ENCODE measurements around the gene HAGH. TPM values are rescaled to one million over a fixed set of nuclear protein-coding genes. Genes with fewer than 3 reads are reported as not detected.

HAGH gene
- total RNA-seq, 1 experiment from 2014 or later, result 38.4 TPM

DNA sequence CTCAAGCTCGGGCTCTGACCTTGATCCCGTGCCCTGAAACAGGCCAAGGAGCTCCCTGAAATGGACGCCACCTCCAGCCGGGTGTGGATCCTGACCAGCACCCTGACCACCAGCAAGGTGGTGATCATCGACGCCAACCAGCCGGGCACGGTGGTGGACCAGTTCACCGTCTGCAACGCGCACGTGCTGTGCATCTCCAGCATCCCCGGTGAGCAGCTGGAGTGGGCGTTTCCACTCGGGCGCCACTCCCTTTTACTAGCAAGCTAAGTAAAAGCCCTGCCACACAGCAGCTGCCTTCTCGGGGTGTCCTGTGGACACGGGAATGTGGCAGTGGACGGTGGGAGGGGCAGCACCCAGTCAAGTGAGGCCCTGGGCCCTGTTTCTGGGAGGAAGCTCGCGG lies 61.7 kb downstream of the HAGH start:
- no peaks in the 10 kb centered on the region for H3K9me2 ChIP-seq (replicated peaks; ENCODE audit: insufficient read depth, low read length)
- 0 out of 2 replicates have a peak, but pooled peaks cover under 1% of the 10 kb centered on the region for H3K79me2 ChIP-seq (ENCODE audit: low read length)
- H3K27me3 ChIP-seq (ENCODE audit: low read length), result no peaks in the 10 kb centered on the region
- H3K4me3 ChIP-seq (ENCODE audit: low read length), result no peak overlapping the region
- peaks cover 8% of the 10 kb centered on the region for H3K4me1 ChIP-seq (ENCODE audit: low read length)
- no peak overlapping the region for H2AFZ ChIP-seq (ENCODE audit: low read length)
- no peaks in the 10 kb centered on the region for H3K36me3 ChIP-seq (ENCODE audit: insufficient read depth, low read length)
- no peaks in the 10 kb centered on the region for H4K20me1 ChIP-seq (ENCODE audit: insufficient read depth, low read depth, low read length)
- H3K9me3 ChIP-seq (ENCODE audit: low read length), result no peaks in the 10 kb centered on the region
- no peak for DNase-seq
- no peak overlapping the region for H3K9ac ChIP-seq (ENCODE audit: low read length)
- no peak overlapping the region for H3K4me2 ChIP-seq (ENCODE audit: low read depth, low read length, poor library complexity, severe bottlenecking)
- H3K27ac ChIP-seq (ENCODE audit: low read length), result no peak overlapping the region

DNA sequence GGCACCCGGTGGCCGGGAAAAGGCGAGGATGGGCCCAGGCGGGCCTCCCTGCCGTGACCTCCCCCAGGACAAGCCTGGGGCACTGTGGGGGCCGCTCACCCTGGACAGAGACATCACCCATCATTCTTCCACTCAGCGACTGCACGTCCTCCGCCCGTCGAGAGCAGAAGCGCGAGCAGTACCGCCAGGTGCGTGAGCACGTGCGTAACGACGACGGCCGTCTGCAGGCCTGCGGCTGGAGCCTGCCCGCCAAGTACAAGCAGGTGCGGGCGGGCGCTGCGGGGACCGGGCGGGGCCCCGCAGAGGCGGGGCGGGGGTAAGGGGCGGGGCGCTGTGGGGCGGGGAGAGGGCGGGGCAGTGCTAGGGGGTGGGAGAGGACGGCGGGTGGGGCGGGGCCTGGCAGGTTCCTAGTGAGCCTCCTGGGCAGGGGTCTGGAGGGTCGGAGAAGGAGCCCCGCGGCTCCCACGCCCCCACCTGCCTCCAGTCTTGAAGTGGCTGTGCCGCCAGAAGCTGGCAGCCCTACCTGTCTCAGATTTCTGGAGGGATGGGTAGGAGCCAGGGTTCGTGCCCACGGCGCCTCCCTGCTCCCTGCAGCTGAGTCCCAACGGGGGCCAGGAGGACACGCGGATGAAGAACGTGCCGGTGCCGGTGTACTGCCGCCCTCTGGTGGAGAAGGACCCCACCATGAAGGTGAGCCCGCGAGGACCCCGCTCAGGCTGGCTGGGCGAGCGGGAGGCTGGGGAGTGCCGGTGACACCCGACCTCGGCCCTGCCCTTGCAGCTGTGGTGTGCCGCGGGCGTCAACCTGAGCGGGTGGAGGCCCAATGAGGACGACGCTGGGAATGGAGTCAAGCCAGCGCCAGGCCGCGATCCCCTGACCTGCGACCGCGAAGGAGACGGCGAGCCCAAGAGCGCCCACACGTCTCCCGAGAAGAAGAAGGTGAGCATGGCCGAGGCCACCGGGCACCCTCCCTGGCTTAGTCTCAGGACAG lies 62.8 kb downstream of the HAGH start:
- peak; percentile 53 for DNase-seq
- no peak overlapping the region for H3K4me3 ChIP-seq (ENCODE audit: low read length)
- H3K36me3 ChIP-seq (ENCODE audit: insufficient read depth, low read length), result no peaks in the 10 kb centered on the region
- H2AFZ ChIP-seq (ENCODE audit: low read length), result no peak overlapping the region
- no peak overlapping the region for H3K9ac ChIP-seq (ENCODE audit: low read length)
- H3K9me2 ChIP-seq (replicated peaks; ENCODE audit: insufficient read depth, low read length), result no peaks in the 10 kb centered on the region
- H3K79me2 ChIP-seq (ENCODE audit: low read length), result no peaks in the 10 kb centered on the region
- no peaks in the 10 kb centered on the region for H3K9me3 ChIP-seq (ENCODE audit: low read length)
- H4K20me1 ChIP-seq (ENCODE audit: insufficient read depth, low read depth, low read length), result no peaks in the 10 kb centered on the region
- no peaks in the 10 kb centered on the region for H3K4me1 ChIP-seq (ENCODE audit: low read length)
- no peaks in the 10 kb centered on the region for H3K27me3 ChIP-seq (ENCODE audit: low read length)
- no peak overlapping the region for H3K27ac ChIP-seq (ENCODE audit: low read length)
- H3K4me2 ChIP-seq (ENCODE audit: low read depth, low read length, poor library complexity, severe bottlenecking), result no peak overlapping the region

DNA sequence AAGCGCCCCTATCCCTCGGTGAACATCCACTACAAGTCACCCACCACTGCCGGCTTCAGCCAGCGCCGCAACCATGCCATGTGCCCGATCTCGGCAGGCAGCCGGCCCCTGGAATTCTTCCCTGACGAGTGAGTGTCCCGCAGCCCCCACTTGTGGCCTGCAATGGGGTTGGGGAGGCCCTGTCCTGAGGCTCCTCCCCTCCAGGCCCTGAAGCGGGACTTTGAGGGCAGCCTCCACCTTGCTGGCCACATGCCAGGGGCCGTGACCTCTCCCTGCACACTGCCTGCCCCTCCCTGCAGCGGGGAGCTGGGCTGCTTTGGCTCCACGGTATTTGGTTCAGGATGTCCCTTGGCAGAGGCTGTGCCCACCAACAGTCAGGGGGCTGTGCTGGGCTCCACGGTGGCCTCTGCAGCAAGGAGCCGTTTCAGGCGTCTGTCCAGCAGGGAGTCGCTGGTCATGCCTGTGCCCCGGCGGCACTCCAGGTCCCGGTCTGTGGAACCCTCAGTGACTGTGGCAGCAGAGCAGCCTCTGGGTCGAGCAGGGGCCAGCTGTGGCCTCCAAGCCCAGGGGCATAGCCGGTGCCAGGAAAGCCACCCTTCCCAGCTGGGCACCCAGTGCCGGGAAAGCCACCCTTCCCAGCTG lies 63.6 kb downstream of the HAGH start:
- H3K4me3 ChIP-seq (ENCODE audit: low read length), result no peak overlapping the region
- H4K20me1 ChIP-seq (ENCODE audit: insufficient read depth, low read depth, low read length), result no peaks in the 10 kb centered on the region
- no peak overlapping the region for H3K4me2 ChIP-seq (ENCODE audit: low read depth, low read length, poor library complexity, severe bottlenecking)
- no peak for DNase-seq
- H3K27me3 ChIP-seq (ENCODE audit: low read length), result no peaks in the 10 kb centered on the region
- no peak overlapping the region for H3K27ac ChIP-seq (ENCODE audit: low read length)
- H3K79me2 ChIP-seq (ENCODE audit: low read length), result no peaks in the 10 kb centered on the region
- no peak overlapping the region for H2AFZ ChIP-seq (ENCODE audit: low read length)
- H3K36me3 ChIP-seq (ENCODE audit: insufficient read depth, low read length), result no peaks in the 10 kb centered on the region
- H3K9me2 ChIP-seq (replicated peaks; ENCODE audit: insufficient read depth, low read length), result no peaks in the 10 kb centered on the region
- H3K4me1 ChIP-seq (ENCODE audit: low read length), result no peaks in the 10 kb centered on the region
- no peak overlapping the region for H3K9ac ChIP-seq (ENCODE audit: low read length)
- H3K9me3 ChIP-seq (ENCODE audit: low read length), result no peaks in the 10 kb centered on the region

DNA sequence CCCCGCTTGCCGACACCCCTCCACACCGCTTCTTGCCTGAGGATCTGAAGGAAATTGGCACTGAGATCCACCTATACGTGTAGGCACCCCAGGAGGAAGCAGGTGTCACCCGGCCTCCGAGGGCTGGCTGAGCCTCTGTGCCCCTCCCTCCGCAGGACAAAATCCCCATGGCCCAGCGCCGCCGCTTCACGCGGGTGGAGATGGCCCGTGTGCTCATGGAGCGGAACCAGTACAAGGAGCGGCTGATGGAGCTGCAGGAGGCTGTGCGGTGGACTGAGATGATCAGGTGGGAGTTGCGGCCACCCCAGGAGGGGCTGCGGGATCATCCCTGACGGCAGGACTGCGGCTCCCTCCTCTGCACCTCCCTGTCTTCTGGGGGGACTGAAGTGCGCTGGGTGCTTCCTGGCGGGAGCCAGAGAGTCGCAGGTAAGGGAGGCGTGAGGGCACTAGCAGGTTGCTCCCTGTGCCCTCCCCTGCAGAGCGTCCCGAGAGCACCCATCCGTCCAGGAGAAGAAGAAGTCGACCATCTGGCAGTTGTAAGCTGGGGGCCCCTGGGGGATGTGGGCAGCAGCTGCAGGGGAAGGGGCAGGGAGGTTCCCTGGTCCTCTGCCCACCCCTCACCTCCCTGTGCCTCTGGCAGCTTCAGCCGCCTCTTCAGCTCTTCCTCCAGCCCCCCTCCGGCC lies 64.3 kb downstream of the HAGH start:
- Histone ChIP-seq H3K9me2 (replicated peaks; ENCODE audit: insufficient read depth, low read length) (no peaks in the 10 kb centered on the region), H3K9ac (ENCODE audit: low read length) (no peak overlapping the region), H3K9me3 (ENCODE audit: low read length) (no peaks in the 10 kb centered on the region), H3K4me1 (ENCODE audit: low read length) (no peaks in the 10 kb centered on the region), H3K79me2 (ENCODE audit: low read length) (no peaks in the 10 kb centered on the region), H3K27me3 (ENCODE audit: low read length) (no peaks in the 10 kb centered on the region), H3K36me3 (ENCODE audit: insufficient read depth, low read length) (no peaks in the 10 kb centered on the region), H3K27ac (ENCODE audit: low read length) (no peak overlapping the region), H2AFZ (ENCODE audit: low read length) (no peak overlapping the region), H3K4me2 (ENCODE audit: low read depth, low read length, poor library complexity, severe bottlenecking) (no peak overlapping the region), H3K4me3 (ENCODE audit: low read length) (no peak overlapping the region), H4K20me1 (ENCODE audit: insufficient read depth, low read depth, low read length) (no peaks in the 10 kb centered on the region)
- no peak for DNase-seq

DNA sequence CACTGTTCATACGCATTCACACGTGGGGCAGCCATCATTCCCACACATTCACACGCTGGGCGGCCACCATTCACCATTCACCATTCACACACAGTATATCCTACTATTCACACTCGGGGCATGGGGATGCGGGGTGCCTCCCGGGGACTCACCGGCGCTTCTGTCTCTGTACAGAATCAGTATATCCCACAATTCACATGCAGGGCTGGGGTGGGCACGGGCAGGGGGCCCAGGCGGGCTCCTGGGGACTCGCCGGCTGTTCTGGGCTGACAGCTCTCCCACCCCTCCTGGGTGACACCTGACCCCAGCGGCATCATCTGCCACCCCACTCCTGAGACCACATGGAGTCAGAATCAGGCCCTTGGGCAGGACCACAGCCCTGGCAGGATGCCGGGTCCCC lies 64.9 kb downstream of the HAGH start:
- no peaks in the 10 kb centered on the region for H3K4me1 ChIP-seq (ENCODE audit: low read length)
- no peaks in the 10 kb centered on the region for H4K20me1 ChIP-seq (ENCODE audit: insufficient read depth, low read depth, low read length)
- H3K9ac ChIP-seq (ENCODE audit: low read length), result no peak overlapping the region
- H3K27me3 ChIP-seq (ENCODE audit: low read length), result no peaks in the 10 kb centered on the region
- no peaks in the 10 kb centered on the region for H3K9me2 ChIP-seq (replicated peaks; ENCODE audit: insufficient read depth, low read length)
- H3K4me3 ChIP-seq (ENCODE audit: low read length), result no peak overlapping the region
- DNase-seq, result no peak
- H3K9me3 ChIP-seq (ENCODE audit: low read length), result no peaks in the 10 kb centered on the region
- H3K4me2 ChIP-seq (ENCODE audit: low read depth, low read length, poor library complexity, severe bottlenecking), result no peak overlapping the region
- H3K27ac ChIP-seq (ENCODE audit: low read length), result no peak overlapping the region
- H3K79me2 ChIP-seq (ENCODE audit: low read length), result no peaks in the 10 kb centered on the region
- no peak overlapping the region for H2AFZ ChIP-seq (ENCODE audit: low read length)
- H3K36me3 ChIP-seq (ENCODE audit: insufficient read depth, low read length), result no peaks in the 10 kb centered on the region

DNA sequence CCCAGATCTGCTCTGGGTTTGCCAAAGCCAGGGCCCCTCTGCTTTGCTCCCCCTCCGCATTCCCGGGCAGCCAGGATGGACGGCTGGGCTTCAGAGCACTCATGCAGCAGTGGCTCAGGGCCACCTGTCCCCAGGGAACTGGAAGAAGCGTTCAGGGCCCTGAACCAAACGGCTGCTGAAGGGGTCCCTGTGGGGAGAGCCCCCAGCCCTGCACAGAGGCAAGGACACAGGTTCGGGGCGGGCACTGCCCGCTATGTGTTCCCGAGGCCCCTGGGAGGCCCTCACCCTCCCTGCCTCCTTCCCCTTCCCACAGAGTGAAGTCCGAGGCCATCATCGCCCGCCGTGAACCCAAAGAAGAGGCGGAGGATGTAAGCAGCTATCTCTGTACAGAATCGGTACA lies 65.7 kb downstream of the HAGH start:
- no peak overlapping the region for H3K4me3 ChIP-seq (ENCODE audit: low read length)
- H3K36me3 ChIP-seq (ENCODE audit: insufficient read depth, low read length), result no peaks in the 10 kb centered on the region
- H3K79me2 ChIP-seq (ENCODE audit: low read length), result no peaks in the 10 kb centered on the region
- no peak overlapping the region for H2AFZ ChIP-seq (ENCODE audit: low read length)
- H3K9me3 ChIP-seq (ENCODE audit: low read length), result no peaks in the 10 kb centered on the region
- no peak for DNase-seq
- no peaks in the 10 kb centered on the region for H4K20me1 ChIP-seq (ENCODE audit: insufficient read depth, low read depth, low read length)
- no peak overlapping the region for H3K9ac ChIP-seq (ENCODE audit: low read length)
- no peak overlapping the region for H3K4me2 ChIP-seq (ENCODE audit: low read depth, low read length, poor library complexity, severe bottlenecking)
- no peak overlapping the region for H3K27ac ChIP-seq (ENCODE audit: low read length)
- no peaks in the 10 kb centered on the region for H3K4me1 ChIP-seq (ENCODE audit: low read length)
- H3K27me3 ChIP-seq (ENCODE audit: low read length), result no peaks in the 10 kb centered on the region
- H3K9me2 ChIP-seq (replicated peaks; ENCODE audit: insufficient read depth, low read length), result no peaks in the 10 kb centered on the region

DNA sequence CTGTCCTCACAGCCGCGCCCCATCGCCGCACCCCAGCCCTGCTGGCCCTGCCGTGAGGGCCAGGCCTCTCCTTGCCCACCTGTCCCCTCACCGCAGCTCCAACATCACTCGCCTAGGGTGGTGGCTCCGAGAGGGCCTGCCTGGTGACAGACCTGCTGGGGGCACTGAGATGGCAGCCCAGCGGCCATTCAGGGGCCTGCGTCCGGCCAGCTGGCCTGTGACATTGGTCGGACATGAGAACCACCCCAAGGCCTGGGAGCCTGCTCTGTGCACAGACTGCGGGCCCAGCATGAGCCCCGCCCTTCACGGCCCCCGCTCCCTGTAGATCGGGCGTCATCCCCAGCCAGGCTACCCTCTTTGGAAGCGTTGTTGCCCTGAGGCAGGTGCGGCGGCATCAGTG lies 67.1 kb downstream of the HAGH start:
- Histone ChIP-seq H3K79me2 (ENCODE audit: low read length) (no peaks in the 10 kb centered on the region), H3K9me3 (ENCODE audit: low read length) (no peaks in the 10 kb centered on the region), H3K9ac (ENCODE audit: low read length) (no peak overlapping the region), H4K20me1 (ENCODE audit: insufficient read depth, low read depth, low read length) (no peaks in the 10 kb centered on the region), H3K36me3 (ENCODE audit: insufficient read depth, low read length) (0 out of 2 replicates have a peak, but pooled peaks cover 2% of the 10 kb centered on the region), H2AFZ (ENCODE audit: low read length) (no peak overlapping the region), H3K4me3 (ENCODE audit: low read length) (no peak overlapping the region), H3K4me2 (ENCODE audit: low read depth, low read length, poor library complexity, severe bottlenecking) (no peak overlapping the region), H3K27me3 (ENCODE audit: low read length) (no peaks in the 10 kb centered on the region), H3K9me2 (replicated peaks; ENCODE audit: insufficient read depth, low read length) (no peaks in the 10 kb centered on the region), H3K4me1 (ENCODE audit: low read length) (no peaks in the 10 kb centered on the region), H3K27ac (ENCODE audit: low read length) (no peak overlapping the region)
- no peak for DNase-seq

DNA sequence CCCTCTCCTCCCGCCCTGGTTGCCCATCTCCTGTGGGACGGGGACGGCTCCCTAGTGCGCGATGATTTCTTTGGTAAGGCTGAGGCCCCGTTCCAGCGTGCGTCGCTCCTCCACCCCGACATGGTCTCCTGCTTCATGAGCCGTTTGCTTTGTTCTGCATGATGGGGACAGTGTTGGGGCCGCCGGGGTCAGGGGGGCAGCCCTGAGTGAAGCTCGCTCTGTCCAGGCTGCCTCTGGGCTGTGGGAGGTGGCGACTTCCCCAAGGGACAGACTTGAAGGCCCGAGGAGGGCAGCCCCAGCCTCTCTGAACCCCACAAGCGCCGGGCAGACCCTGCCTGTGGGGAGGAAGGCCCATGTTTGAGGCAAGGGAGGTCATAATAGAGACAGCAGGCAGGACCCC lies 67.7 kb downstream of the HAGH start:
- Histone ChIP-seq H3K36me3 (ENCODE audit: insufficient read depth, low read length) (0 out of 2 replicates have a peak, but pooled peaks cover 2% of the 10 kb centered on the region), H3K4me3 (ENCODE audit: low read length) (no peak overlapping the region), H4K20me1 (ENCODE audit: insufficient read depth, low read depth, low read length) (no peaks in the 10 kb centered on the region), H3K9me3 (ENCODE audit: low read length) (no peaks in the 10 kb centered on the region), H2AFZ (ENCODE audit: low read length) (no peak overlapping the region), H3K27ac (ENCODE audit: low read length) (no peak overlapping the region), H3K79me2 (ENCODE audit: low read length) (no peaks in the 10 kb centered on the region), H3K27me3 (ENCODE audit: low read length) (no peaks in the 10 kb centered on the region), H3K4me1 (ENCODE audit: low read length) (no peaks in the 10 kb centered on the region), H3K4me2 (ENCODE audit: low read depth, low read length, poor library complexity, severe bottlenecking) (no peak overlapping the region), H3K9ac (ENCODE audit: low read length) (no peak overlapping the region), H3K9me2 (replicated peaks; ENCODE audit: insufficient read depth, low read length) (no peaks in the 10 kb centered on the region)
- DNase-seq, result no peak
